ENCODE measurements around the gene ZNF264.
"Not testable (repeated sequence)": the region's sequence is repeated elsewhere in the genome, so short reads cannot be mapped to it uniquely, and the experiment has no call there.

The ZNF264 gene

DNA sequence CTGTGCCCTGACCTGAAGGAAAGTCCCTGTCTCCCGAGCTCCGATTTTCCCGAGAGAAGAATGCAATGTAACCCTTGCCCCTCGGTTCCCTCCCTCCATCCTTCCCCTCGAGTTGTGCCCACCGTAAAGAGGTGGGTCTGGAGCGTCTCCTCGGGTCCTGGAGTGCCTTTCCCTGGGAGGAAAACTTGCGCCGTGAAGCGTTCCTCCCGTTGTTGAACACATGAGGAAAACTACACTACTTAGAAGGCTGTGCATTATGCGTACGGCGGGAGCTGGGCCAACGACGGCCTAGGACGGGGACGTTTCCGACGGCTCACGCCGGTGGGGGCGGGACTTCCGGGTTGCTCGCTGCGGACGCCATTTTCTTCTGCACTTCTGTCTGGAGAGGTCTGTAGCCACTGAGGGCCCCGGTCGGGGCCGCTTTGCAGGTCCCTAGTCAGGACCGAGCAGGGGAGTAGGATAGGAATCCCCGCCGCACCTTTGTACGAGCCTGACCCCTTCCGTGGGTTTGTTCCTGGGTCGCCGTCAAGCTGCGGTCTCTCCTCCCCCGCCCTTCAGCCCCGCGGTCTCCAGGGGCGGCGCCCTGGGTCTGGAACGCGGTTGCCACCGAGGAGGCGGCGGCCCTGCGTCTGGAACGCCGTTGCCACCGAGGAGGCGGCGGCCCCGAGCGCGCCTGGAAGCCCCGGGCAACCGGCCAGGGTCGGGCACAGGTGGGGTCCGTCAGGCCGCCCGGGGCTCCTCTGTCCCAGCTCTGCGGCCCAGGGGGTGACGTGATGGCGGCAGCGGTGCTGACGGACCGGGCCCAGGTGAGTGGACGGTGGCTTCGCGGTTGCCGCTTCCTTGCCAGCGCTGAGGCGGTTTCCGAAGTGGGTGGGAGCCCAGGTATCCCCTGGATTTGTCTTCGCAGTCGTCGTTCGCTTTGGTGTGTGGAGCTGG is at the start of gene ZNF264:
Gene ZNF264 (plus strand): TSS at position 360 of the 936 bp plus-strand sequence. CDS start 414 bp downstream, at position 774.
- DNase-seq (ENCODE audit: low read depth in 3 of 3): peak; percentile 66 to 89 (median 77)

DNA sequence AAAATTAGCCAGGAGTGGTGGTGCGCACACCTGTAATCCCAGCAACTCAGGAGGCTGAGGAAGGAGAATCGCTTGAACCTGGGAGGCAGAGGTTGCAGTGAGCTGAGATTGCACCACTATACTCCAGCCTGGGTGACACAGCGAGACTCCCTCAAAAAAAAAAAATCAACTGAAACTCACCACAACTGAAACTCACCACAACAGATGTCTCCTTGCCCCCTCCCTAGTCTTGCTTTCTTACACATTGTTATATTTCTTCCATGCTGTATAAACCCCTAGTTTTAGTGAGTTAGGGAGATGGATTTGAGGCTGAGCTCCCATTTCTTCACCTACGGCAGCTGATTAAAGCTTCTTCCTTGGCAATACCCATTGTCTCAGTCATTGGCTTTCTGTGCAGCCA is 49.6 kb upstream of the ZNF264 start:
- DNase-seq (ENCODE audit: low read depth in 3 of 3): no peak

DNA sequence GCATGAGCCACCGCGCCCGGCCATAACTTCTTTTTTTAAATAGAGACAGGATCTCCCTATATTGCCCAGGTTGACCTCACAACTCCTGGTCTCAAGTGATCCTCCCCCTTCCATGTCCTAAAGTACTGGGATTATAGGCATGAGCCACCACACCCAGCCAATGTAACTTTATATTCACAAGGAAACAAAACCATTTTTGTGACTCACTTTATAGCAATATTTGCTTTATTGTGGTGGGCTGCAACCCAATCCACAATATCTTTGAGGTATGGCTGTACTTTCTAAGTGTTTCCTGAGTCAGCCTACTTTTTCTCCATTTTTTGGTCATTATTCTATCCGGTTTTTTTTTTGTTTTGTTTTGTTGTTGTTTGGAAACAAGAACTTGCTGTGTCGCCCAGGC is 38.4 kb upstream of the ZNF264 start:
- no peak for DNase-seq (ENCODE audit: low read depth in 3 of 3)

DNA sequence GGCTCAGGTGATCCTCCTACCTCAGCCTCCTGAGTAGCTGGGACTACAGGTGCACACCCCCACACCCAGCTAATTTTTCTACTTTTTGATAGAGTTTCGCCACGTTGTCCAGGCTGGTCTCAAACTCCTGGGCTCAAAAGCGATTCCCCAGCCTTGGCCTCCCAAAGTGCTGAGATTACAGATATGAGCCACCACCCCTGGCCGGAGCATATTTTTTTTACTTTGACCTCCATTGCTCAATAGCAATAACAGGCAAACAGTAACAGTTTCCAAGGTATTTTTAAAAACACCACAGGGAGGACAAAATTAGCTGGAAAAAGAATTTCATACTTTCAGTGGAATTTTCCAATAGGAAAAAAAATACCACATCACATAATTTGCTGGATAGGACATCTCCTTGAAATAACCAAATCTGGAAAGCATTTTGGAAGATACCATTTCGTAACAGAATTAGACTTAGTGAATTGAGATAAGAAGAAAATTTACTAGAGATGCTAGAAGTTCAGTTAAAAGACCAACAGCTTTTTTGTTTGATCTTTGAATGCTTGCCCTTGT is 29.2 kb upstream of the ZNF264 start:
- no peak for DNase-seq (ENCODE audit: low read depth in 3 of 3)

DNA sequence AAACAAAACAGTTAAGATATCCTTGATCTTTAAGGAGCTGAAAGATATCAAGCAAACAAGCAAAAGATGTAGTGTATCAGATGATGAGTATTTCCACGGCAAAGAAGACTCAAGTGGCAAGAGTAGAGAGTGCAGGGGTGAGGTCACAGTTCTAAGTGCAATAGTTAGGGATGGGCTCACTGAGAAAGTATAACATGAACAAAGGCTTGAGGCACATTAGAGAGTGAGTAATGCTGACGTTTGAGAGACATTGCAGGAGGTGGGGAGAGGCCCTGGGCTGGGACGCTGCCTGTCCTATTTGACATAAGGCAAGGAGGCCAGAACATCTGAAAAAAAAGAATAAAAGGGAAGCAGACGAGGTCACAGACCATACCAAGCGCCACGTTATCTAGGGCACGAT is 25.5 kb upstream of the ZNF264 start:
- DNase-seq (ENCODE audit: low read depth in 3 of 3): no peak

DNA sequence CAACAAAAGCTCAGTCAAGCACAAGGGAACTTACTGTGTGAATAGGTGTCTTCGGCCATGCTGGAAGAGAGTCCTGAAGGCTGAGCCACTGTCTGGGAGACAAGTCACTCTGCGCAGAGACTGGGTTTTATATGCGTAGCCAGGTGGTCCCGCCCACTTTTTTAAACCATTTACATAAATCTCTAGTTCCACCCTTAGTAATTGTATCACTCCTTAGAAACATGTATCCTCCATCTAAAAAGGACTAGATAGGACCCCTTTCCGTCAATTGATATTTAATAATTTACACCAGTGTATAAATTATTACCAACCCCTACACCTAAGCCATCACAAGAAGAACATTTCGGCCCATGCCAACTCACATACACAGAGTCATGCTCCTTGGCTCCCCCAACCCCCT is 23.9 kb upstream of the ZNF264 start, which contains the start of gene DUXA:
Gene DUXA (minus strand): TSS at position 101 of the 400 bp plus-strand sequence. CDS start 42 bp downstream, at position 59.
- DNase-seq (ENCODE audit: low read depth in 3 of 3): no peak

DNA sequence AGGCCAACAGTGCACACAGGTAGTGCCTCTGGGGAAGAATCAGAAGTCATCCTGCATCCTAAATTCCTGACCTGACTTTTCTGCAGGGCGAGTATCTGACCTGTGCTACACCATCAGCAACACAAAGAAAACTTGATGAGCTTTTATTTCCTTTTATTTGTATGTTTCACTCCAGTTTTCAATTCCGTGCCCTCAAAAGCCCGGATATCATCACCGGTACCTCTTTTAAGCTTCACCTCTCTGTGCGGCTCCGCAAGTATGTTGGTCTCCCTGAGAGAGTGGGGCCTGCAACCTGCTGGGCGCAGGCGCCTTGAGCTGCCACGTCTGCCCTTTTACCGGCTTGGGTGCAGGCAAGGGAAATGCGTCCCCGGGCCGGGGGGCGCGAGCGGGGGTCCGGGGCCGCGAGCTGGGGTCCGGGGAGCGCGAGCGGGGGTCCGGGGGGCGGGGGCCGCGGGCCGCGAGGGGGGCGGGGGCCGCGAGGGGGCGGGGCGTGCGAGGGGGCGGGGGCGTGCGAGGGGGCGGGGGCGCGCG is 19.7 kb upstream of the ZNF264 start:
- no peak for DNase-seq (ENCODE audit: low read depth in 3 of 3)

DNA sequence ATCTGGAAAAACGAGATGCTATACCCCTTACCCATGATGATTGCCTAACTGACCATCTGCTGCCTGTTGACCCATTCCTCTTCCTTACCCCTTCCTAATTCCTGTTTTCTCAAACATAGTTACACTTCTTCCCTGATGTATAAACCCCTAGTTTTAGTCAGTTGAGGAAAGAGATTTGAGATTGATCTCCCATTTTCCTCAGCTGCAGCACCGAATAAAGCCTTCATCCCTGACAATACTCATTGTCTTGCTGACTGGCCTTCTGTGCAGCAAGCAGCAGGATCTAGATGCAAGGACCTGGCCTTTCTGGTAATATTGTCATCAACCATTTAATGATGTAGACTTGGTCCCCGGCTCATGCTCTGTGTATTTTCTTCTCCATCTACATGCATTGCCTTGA is 999 bp upstream of the ZNF264 start:
- no peak for DNase-seq (ENCODE audit: low read depth in 3 of 3)

DNA sequence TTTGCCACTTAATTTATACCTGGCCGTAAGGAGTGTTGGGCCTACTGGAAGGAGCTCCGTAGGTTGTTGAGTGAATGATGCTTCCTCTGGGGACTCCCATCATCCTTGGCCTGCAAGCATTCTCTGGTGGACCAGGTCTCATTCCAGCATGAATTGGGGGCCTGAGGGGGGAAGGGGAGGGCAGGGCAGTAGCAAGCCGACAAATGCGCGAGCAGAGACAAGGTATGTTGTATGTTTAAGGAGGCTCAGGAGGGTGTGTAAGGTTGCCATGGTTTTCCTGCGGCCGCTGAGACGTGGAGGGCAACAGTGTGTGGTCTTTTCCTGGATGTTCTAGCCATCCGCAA is 749 bp downstream of the ZNF264 start:
- no peak for DNase-seq (ENCODE audit: low read depth in 3 of 3)

DNA sequence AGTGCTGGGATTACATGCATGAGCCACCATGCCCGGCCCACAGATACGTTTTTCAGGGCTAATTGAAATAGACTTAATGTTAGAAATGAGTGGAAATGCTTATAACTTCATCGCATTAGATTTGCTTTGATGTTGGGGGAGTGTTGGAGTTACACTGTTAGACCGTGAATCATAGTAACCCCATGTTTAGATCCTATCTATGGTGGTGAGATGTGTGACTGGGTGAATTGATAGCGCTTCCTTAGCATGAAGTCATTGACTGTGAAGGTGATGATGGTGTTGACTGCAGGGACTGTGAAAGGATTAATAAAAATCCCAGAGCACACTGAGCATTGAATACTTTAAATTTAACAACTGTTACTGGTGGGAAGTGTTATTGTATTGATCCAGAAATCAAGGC is 1.7 kb downstream of the ZNF264 start:
- no peak for DNase-seq (ENCODE audit: low read depth in 3 of 3)

DNA sequence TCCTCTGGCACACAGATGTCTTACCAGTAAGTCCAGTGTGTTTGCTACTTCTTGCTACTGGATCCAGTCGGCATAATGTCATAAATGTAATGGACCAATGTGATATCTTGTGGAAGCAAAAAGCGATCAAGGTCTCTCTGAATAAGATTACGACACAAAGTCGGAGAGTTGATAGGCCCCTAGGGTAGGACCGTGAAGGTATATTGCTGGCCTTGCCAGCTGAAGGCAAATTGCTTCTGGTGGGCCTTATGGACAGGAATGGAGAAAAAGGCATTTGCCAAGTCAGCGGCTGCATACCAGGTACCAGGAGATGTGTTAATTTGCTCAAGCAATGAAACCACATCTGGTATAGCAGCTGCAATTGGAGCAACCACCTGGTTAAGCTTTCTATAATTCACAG is 6.6 kb downstream of the ZNF264 start:
- not testable (repeated sequence) for DNase-seq (ENCODE audit: low read depth in 3 of 3)

DNA sequence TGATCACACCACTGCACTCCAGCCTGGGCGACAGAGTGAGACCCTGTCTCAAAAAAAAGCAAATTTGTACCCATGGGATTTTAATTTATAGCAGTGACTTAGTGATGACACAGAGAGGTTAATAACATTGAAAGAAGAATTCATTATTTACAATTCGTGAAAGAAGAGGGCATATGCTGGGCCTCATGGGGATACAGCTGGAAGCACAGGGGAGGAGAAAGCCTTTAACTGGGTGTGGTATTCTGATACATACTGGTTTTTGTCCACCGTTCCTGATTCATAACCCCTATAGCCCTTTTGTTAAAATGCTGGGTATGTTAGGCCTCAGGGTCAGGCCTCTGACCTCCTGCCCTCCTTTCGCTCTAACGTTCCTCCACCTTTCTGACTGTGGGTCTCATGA is 10.9 kb downstream of the ZNF264 start:
- DNase-seq (ENCODE audit: low read depth in 3 of 3): no peak

DNA sequence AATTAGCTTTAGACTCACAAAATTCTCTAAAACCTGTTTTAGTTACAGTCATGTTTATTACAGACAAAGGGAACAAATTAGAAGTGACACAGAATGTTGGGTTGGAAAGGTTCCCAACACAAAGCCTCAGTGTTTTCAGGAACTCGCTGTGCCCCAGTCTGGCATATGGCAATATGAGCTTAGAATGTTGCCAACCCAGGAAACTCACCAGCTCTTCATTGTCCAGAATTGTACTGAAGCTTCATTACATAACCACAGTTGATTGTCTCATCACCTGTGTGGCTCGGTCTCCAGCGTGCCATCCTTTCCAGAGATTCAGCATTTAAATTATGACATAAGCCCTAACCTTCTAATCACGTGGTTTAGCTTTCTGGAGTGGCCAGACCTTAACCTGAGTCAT is 19.1 kb downstream of the ZNF264 start:
- no peak for DNase-seq (ENCODE audit: low read depth in 3 of 3)

DNA sequence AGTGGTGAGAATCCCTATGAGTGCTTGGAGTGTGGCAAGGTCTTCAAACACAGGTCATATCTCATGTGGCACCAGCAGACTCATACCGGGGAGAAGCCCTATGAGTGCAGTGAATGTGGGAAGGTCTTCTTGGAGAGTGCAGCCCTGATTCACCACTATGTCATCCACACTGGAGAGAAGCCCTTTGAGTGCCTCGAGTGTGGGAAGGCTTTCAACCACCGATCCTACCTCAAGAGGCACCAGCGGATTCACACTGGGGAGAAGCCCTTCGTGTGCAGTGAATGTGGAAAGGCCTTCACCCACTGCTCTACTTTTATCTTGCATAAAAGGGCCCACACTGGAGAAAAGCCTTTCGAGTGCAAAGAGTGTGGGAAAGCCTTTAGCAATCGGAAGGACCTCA is 20.8 kb downstream of the ZNF264 start:
- DNase-seq (ENCODE audit: low read depth in 3 of 3): no peak

DNA sequence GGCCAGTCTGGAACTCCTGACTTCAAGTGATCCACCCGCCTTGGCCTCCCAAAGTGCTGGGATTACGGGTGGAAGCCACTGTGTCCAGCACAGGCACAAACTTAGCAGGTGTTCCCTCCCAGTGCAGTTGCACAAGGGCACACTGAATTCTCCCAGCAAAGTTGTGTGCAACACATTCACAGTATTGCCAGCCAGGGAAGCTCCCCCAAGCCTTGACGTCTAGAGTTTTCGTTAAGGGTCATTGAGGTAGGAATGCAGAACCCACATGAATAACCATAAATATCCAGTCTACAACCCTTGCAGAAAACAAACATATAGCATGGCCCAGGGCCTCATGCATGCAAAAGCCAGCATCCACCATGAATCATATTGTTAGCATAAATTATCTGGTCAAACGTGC is 36.2 kb downstream of the ZNF264 start:
- DNase-seq (ENCODE audit: low read depth in 3 of 3): no peak

DNA sequence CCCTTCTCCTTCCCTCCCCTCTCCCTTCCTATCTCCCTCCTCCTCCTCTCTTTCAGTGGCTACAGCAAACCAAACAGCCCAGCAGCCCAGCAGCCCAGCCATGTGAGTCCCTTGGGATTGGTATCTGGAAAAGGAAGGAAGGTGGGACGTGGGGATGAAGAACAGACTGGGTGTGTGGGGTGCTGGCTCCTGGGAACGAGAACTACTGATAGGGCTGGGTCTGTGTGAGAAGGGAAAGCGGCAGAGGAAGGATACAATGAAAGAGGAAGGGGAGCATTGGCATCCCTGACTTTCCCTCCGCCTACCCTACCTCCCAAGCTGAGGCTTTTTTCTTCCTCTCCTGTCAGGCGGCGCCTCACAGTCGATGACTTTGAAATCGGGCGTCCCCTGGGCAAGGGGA is 40.4 kb downstream of the ZNF264 start:
- DNase-seq (ENCODE audit: low read depth in 3 of 3): no peak

DNA sequence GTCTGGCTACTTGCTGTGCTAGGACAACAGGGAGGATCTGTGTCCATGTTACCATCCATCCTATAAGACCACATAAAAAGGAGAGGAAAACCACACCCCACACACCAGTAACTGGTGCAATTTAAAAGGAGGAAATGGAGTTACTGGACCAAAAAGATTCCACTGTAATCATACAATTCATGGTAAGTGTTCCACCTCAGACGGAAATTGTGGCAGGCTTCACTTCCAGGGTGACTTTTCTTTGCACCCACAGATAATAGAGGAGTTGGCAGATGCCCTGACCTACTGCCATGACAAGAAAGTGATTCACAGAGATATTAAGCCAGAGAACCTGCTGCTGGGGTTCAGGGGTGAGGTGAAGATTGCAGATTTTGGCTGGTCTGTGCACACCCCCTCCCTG is 41.9 kb downstream of the ZNF264 start:
- no peak for DNase-seq (ENCODE audit: low read depth in 3 of 3)

DNA sequence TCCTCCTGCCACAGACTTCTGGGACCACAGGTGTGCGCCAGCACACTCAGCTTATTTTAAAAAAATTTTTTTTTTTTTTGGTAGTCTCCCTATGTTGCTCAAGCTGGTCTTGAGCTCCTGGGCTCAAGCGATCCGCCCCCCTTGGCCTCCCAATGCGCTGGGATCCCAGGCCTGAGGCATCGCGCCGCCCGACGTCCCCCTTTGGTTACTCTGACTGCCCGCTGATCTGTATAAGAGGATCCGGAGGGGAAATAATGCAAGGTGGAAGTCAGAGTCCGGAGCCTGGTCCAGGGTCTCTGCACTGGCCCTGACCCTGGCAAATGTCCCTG is 48.6 kb downstream of the ZNF264 start:
- no peak for DNase-seq (ENCODE audit: low read depth in 3 of 3)

DNA sequence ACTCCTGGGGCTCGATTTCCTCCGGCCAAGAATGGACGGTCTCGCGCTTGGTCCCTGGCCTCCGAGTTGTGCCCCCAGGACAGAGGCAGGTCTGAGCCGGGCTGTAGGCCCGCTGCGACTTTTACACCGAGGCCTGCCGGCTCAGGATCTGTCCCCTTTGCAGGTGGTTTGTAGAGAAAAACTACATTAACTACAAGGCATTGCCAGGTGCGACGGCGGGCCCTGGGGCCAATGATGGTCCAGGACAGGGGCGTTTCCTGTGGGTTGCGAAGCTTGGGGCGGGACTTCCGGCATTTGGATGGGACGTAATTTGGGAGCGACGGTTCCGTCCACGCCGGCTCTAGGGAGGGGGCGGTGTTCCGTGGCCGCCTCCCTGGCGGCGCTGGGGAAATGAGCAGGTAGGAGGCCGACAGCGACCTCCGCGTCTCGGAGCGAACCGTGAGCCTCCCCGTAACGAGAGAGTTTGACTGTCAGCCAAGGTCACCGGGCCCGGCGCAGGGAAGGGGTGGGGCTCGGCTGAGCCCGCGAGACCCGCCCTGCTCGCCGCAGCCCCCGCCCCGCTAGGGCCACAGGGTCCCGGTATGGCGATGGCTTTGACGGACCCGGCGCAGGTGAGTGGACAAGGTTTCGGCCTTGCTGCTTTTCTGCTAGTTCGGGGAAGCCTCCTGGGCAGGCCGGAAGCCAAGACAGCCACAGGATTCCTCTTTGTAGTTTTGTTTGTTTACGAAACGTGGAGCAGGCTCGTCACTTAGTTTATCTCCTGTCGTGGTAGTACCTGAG is 49.2 kb downstream of the ZNF264 start, which contains the start of gene ZNF805:
Gene ZNF805 (plus strand): TSS at position 322 of the 780 bp plus-strand sequence. CDS start 260 bp downstream, at position 582.
- peak; percentile 86 to 92 (median 88) for DNase-seq (ENCODE audit: low read depth in 3 of 3)

DNA sequence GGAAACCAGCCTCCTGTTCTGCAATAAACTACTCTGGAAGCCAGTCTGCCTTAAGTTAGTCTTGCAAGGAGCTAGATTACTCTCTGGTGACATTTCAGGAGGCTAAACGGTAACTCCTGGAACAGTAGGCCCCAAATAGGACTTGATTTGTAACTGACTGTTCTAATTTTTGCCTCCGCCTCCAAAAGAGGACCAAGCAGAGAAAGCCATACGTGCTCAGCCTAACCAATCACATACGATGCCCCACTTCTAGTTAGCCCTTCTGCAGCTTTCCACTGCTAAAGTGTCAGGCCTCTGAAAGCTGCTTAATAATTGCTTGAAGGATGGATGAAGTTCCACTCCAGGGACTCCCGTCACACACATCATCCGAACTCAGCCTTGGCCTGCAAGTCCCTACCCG is 49.9 kb downstream of the ZNF264 start:
- DNase-seq (ENCODE audit: low read depth in 3 of 3): no peak

DNA sequence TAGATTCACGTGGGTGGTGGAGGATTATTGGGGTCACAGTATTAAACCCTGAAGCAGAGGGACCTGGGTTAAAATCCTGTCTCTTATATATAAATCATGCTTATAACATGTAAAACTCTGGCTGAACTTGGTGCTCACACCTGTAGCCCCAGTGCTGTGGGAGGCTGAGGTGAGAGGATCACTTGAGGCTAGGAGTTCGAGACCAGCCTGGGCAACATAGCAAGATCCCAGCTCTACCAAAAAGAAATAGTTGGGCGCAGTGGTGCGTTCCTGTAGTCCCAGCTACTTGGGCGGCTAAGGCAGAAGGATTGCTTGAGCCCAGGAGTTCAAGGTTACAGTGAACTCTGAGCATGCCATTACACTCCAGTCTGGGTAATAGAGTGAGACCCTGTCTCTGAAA is 51.5 kb downstream of the ZNF264 start:
- no peak for DNase-seq (ENCODE audit: low read depth in 3 of 3)

DNA sequence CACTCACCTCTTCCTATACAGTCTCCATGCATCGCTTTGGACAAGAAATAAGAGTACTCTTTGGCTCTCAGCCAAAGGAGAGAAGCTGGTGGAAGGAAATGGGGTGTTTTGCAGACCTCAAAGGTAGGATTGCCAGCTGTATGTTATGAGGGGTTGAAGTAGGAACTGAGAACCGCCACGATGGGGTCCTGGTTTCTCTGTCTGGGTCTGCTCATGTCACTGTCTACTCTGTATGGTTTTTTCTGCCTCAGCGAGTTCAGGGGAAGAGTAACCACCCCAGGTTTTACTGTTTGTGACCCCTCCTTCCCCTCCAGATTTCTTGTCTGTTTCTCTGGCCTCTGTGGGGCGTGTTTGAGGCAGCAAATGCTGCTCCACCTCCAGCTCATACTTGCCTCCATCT is 53.2 kb downstream of the ZNF264 start:
- no peak for DNase-seq (ENCODE audit: low read depth in 3 of 3)
